SK-N-SH (cell line): Measurements from ENCODE around the gene CHRM4.

ENCODE experiments used
- EP300 ChIP-seq, 2 experiments: IDR thresholded peaks; 2 replicates each; pipeline versions ENCODE4 v1.4.0 to v1.6.1; 2012; ENCODE audit warnings: borderline replicate concordance in 1 of 2, low read depth in 1 of 2, low read length in 1 of 2
- JUND ChIP-seq: IDR thresholded peaks from 2 replicates; pipeline ENCODE4 v1.4.0; 2012
- POLR2AphosphoS5 ChIP-seq: IDR thresholded peaks from 2 replicates; pipeline ENCODE4 v1.6.1; 2012; ENCODE audit warnings: low read depth, low read length
- RAD21 ChIP-seq: IDR thresholded peaks from 2 replicates; pipeline ENCODE4 v1.6.1; 2012; ENCODE audit warnings: mild to moderate bottlenecking, low read length
- SIN3A ChIP-seq: IDR thresholded peaks from 2 replicates; pipeline ENCODE4 v1.6.1; 2012; ENCODE audit warnings: low read depth, mild to moderate bottlenecking, low read length, moderate library complexity, borderline replicate concordance
- YY1 ChIP-seq: IDR thresholded peaks from 2 replicates; pipeline ENCODE4 v1.4.0; 2012; ENCODE audit warnings: low read depth, mild to moderate bottlenecking
- TF ChIP-seq, protein P1 (sequence below): IDR thresholded peaks from 2 replicates; pipeline ENCODE4 v1.4.0; 2012; ENCODE audit warnings: low read depth
- TF ChIP-seq, protein P2 (sequence below): fragments of 200-600 bp; sonication (generic); IDR thresholded peaks from 2 replicates; pipeline ENCODE4 v1.6.1; 2017; ENCODE audit warnings: antibody characterized with exemption, mild to moderate bottlenecking, moderate library complexity
- TF ChIP-seq, protein P3 (sequence below): IDR thresholded peaks from 2 replicates; pipeline ENCODE4 v1.4.0; 2012; ENCODE audit warnings: low read depth, borderline replicate concordance
- TF ChIP-seq, protein P4 (sequence below): IDR thresholded peaks from 2 replicates; pipeline ENCODE4 v1.6.1; 2012; ENCODE audit warnings: mild to moderate bottlenecking, low read depth, low read length, moderate library complexity
- TF ChIP-seq, protein P5 (sequence below): fragments of 150-350 bp; IDR thresholded peaks from 2 replicates; pipeline ENCODE4 v1.6.1; 2017; ENCODE audit warnings: antibody characterized with exemption, low read length, low read depth, borderline replicate concordance

DNA sequence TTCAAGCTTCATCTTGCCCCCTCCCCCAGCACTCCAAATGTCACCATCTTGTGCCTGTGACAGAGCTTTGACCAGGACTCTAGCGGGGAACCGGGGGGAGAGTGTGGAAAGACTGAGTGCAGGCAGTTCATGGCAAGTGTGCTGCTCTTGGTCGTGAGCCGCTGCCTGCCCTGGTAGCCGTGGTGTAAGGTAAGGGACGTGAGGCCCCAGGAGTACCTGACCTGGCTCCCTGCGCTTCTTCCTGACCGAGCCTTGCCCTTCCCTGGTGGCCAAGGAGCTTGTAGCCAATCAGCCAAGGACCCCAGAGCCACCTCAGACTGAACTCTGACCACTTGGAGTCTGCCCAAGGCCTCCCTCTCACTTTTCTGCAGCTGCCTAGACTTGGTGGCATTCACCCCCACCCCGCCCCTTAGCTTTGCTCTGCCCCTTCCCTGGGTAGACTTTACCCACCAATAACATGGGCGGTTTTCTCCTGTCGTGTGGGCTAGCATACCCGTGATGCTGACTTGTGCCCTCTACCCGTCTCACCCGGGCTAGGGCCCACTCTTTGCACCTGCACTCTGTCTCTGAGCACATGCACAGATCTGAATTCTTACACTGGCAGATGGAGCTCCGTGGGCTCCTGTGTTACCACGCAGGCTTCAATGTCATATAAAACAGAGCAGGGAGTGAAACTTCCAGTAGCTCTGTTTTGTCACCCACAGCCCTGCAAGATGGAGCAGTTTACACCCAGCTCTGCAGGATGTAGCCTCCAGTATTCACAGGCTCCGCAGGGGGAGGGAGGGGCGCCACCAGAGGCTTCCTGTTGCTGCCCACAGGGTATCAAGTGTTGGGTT, 42.8 kb downstream of the CHRM4 start:
- TF ChIP-seq RAD21, result no peak
- TF ChIP-seq, protein P1, sequence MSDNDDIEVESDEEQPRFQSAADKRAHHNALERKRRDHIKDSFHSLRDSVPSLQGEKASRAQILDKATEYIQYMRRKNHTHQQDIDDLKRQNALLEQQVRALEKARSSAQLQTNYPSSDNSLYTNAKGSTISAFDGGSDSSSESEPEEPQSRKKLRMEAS, result no peak
- TF ChIP-seq, protein P2, sequence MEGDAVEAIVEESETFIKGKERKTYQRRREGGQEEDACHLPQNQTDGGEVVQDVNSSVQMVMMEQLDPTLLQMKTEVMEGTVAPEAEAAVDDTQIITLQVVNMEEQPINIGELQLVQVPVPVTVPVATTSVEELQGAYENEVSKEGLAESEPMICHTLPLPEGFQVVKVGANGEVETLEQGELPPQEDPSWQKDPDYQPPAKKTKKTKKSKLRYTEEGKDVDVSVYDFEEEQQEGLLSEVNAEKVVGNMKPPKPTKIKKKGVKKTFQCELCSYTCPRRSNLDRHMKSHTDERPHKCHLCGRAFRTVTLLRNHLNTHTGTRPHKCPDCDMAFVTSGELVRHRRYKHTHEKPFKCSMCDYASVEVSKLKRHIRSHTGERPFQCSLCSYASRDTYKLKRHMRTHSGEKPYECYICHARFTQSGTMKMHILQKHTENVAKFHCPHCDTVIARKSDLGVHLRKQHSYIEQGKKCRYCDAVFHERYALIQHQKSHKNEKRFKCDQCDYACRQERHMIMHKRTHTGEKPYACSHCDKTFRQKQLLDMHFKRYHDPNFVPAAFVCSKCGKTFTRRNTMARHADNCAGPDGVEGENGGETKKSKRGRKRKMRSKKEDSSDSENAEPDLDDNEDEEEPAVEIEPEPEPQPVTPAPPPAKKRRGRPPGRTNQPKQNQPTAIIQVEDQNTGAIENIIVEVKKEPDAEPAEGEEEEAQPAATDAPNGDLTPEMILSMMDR, result no peak
- TF ChIP-seq EP300 (IDR thresholded peaks at IDR 0.05; ENCODE audit: borderline replicate concordance in 1 of 2, low read depth in 1 of 2, low read length in 1 of 2), result no peak
- TF ChIP-seq JUND, result no peak
- TF ChIP-seq, protein P3, sequence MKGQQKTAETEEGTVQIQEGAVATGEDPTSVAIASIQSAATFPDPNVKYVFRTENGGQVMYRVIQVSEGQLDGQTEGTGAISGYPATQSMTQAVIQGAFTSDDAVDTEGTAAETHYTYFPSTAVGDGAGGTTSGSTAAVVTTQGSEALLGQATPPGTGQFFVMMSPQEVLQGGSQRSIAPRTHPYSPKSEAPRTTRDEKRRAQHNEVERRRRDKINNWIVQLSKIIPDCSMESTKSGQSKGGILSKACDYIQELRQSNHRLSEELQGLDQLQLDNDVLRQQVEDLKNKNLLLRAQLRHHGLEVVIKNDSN, result no peak
- TF ChIP-seq, protein P4, sequence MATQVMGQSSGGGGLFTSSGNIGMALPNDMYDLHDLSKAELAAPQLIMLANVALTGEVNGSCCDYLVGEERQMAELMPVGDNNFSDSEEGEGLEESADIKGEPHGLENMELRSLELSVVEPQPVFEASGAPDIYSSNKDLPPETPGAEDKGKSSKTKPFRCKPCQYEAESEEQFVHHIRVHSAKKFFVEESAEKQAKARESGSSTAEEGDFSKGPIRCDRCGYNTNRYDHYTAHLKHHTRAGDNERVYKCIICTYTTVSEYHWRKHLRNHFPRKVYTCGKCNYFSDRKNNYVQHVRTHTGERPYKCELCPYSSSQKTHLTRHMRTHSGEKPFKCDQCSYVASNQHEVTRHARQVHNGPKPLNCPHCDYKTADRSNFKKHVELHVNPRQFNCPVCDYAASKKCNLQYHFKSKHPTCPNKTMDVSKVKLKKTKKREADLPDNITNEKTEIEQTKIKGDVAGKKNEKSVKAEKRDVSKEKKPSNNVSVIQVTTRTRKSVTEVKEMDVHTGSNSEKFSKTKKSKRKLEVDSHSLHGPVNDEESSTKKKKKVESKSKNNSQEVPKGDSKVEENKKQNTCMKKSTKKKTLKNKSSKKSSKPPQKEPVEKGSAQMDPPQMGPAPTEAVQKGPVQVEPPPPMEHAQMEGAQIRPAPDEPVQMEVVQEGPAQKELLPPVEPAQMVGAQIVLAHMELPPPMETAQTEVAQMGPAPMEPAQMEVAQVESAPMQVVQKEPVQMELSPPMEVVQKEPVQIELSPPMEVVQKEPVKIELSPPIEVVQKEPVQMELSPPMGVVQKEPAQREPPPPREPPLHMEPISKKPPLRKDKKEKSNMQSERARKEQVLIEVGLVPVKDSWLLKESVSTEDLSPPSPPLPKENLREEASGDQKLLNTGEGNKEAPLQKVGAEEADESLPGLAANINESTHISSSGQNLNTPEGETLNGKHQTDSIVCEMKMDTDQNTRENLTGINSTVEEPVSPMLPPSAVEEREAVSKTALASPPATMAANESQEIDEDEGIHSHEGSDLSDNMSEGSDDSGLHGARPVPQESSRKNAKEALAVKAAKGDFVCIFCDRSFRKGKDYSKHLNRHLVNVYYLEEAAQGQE, result no peak
- TF ChIP-seq SIN3A, result no peak
- no peak for TF ChIP-seq POLR2AphosphoS5
- TF ChIP-seq, protein P5, sequence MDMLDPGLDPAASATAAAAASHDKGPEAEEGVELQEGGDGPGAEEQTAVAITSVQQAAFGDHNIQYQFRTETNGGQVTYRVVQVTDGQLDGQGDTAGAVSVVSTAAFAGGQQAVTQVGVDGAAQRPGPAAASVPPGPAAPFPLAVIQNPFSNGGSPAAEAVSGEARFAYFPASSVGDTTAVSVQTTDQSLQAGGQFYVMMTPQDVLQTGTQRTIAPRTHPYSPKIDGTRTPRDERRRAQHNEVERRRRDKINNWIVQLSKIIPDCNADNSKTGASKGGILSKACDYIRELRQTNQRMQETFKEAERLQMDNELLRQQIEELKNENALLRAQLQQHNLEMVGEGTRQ, result no peak
- TF ChIP-seq YY1, result no peak
